ENCODE data around the gene OR1A1.

DNA sequence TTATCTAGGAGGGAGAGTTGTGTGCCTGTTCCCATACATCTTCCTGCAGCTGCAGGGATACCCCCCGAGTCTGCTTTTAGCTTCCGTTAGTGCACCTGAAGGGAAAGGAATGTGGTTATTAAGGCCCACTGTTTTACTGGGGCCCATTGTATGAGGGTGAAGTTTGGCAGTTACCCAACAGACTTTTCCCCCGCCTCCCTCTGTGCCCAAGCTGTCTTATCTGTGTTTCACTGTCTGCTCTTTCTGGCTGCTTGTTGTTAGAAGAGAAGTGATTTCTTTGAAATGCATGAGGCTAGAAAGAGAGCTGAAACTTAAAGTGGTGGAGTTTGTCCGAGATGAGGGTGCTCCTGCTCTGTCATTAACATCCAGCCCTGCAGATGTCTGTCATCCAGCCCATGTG, 17.5 kb upstream of the OR1A1 start:
- TF ChIP-seq ZFX (IDR thresholded peaks at IDR 0.05) (no peak), CTCF (conservative IDR thresholded peaks at IDR 0.05) (no peak)

Measured in C4-2B (cell line).